Endothelial cell of umbilical vein (primary cell): ENCODE measurements around the gene DUSP8. TPM values are rescaled to one million over a fixed set of nuclear protein-coding genes. Genes with fewer than 3 reads are reported as not detected.

Experiments used
- BruUV-seq: library from RNA; stranded (reverse); fragments of 400-500 nt; replicated peaks from 2 replicates; lab custom pipeline; 2021; lab: Mats Ljungman, UMichigan
- CTCF ChIA-PET: fragments of 300-600, 350-600 bp; sonication (Branson Sonifier 250); formaldehyde crosslinking; loops from one replicate; lab custom pipeline; 2021; ENCODE audit warnings: antibody characterized with exemption, inconsistent platforms; lab: Charles Lee
- POLR2A ChIA-PET: fragments of 300-600, 350-600 bp; sonication (Branson Sonifier 250); formaldehyde crosslinking; loops from one replicate; lab custom pipeline; 2021; ENCODE audit warnings: antibody characterized with exemption, inconsistent platforms; lab: Charles Lee
- DNase-seq: peaks from one replicate; pipeline ENCODE4 v3.0.0-alpha.2; 2011; ENCODE audit warnings: low read depth, low spot score
- FAIRE-seq: peaks from 2 replicates; lab custom pipeline; 2011; peaks lifted over from hg19 to GRCh38; lab: Jason Lieb, UNC
- H2AFZ ChIP-seq: 2 replicates; pipeline ENCODE4 v1.6.0; 2012; ENCODE audit warnings: low read depth, low read length, control low read depth, inconsistent platforms
- H3K27ac ChIP-seq: 2 replicates; pipeline ENCODE4 v1.5.1; 2011; ENCODE audit warnings: low read depth, mild to moderate bottlenecking, control low read depth, low read length, moderate library complexity; ENCODE audit not compliant: insufficient read depth
- H3K27me3 ChIP-seq, 2 experiments: 2 replicates each; pipeline versions ENCODE4 v1.6.0 to v1.6.1; 2011; ENCODE audit warnings: low read length in 2 of 2, mixed read lengths in 1 of 2; ENCODE audit not compliant: control insufficient read depth in 2 of 2, insufficient read depth in 2 of 2
- H3K36me3 ChIP-seq, 2 experiments: 2 replicates in 1 of 2; 3 replicates in 1 of 2; pipeline ENCODE4 v1.5.1; 2011; ENCODE audit warnings: low read length in 2 of 2, mild to moderate bottlenecking in 1 of 2, moderate library complexity in 1 of 2; ENCODE audit not compliant: control insufficient read depth in 2 of 2, insufficient read depth in 2 of 2; ENCODE audit errors: extremely low read depth in 1 of 2
- H3K4me1 ChIP-seq: 3 replicates; pipeline ENCODE4 v1.5.1; 2011; ENCODE audit warnings: mild to moderate bottlenecking, low read length; ENCODE audit not compliant: control insufficient read depth, insufficient read depth; ENCODE audit errors: extremely low read depth
- H3K4me2 ChIP-seq: 2 replicates; pipeline ENCODE4 v1.6.1; 2011; ENCODE audit warnings: low read length, control low read depth, mixed read lengths; ENCODE audit not compliant: insufficient read depth
- H3K4me3 ChIP-seq, 3 experiments: fragments of 200-600 bp in 1 of 3; sonication (generic), shearing (Covaris generic) in 1 of 3; replicated peaks in 1 of 3; 2 replicates each; pipeline ENCODE4 v1.5.1; 2011 to 2016; ENCODE audit warnings: control low read depth in 3 of 3, low read length in 3 of 3, mild to moderate bottlenecking in 2 of 3, inconsistent platforms in 1 of 3, low read depth in 1 of 3, moderate library complexity in 1 of 3; ENCODE audit not compliant: insufficient read depth in 1 of 3
- H3K79me2 ChIP-seq: 2 replicates; pipeline ENCODE4 v1.6.0; 2012; ENCODE audit warnings: low read length, inconsistent platforms; ENCODE audit not compliant: control insufficient read depth, insufficient read depth
- H3K9ac ChIP-seq: replicated peaks from 2 replicates; pipeline ENCODE3; 2011; ENCODE audit warnings: low read length, control low read depth; ENCODE audit not compliant: insufficient read depth; ENCODE audit errors: extremely low read depth
- H3K9me1 ChIP-seq: replicated peaks from 3 replicates; pipeline ENCODE4 v1.6.0; 2011; ENCODE audit warnings: mild to moderate bottlenecking, low read length; ENCODE audit not compliant: control insufficient read depth, insufficient read depth; ENCODE audit errors: extremely low read depth
- H3K9me3 ChIP-seq: replicated peaks from 2 replicates; pipeline ENCODE4 v1.5.1; 2012; ENCODE audit warnings: low read length, inconsistent platforms; ENCODE audit not compliant: control insufficient read depth, insufficient read depth
- H4K20me1 ChIP-seq: replicated peaks from 2 replicates; pipeline ENCODE3; 2011; ENCODE audit warnings: mild to moderate bottlenecking, low read length; ENCODE audit not compliant: control insufficient read depth, insufficient read depth; ENCODE audit errors: extremely low read depth
- CTCF ChIP-seq, 2 donors: IDR thresholded peaks; 1 replicate in 1 of 2; 2 replicates in 1 of 2; pipeline ENCODE4 v1.5.1; 2011; ENCODE audit warnings: low read length in 2 of 2, mild to moderate bottlenecking in 2 of 2, moderate library complexity in 2 of 2, control low read depth in 1 of 2, inconsistent platforms in 1 of 2, low read depth in 1 of 2; ENCODE audit not compliant: insufficient read depth in 1 of 2; ENCODE audit errors: extremely low read depth in 1 of 2
- EZH2 ChIP-seq: IDR thresholded peaks from 2 replicates; pipeline ENCODE4 v1.6.1; 2012; ENCODE audit warnings: borderline replicate concordance, low read depth, mild to moderate bottlenecking, moderate library complexity, low read length, inconsistent platforms; ENCODE audit not compliant: severe bottlenecking
- FOS ChIP-seq: IDR thresholded peaks from 2 replicates; pipeline ENCODE4 v1.6.1; 2011; ENCODE audit warnings: mild to moderate bottlenecking, low read length, moderate library complexity, borderline replicate concordance; ENCODE audit not compliant: insufficient read depth
- GATA2 ChIP-seq: IDR thresholded peaks from 2 replicates; pipeline ENCODE4 v1.7.0; 2011; ENCODE audit warnings: low read depth, mild to moderate bottlenecking, moderate library complexity, mixed read lengths, low read length; ENCODE audit not compliant: insufficient read length, insufficient read depth
- JUN ChIP-seq: IDR thresholded peaks from 2 replicates; pipeline ENCODE4 v1.6.1; 2011; ENCODE audit warnings: borderline replicate concordance, low read depth; ENCODE audit not compliant: insufficient read length, insufficient read depth
- MYC ChIP-seq: IDR thresholded peaks from one replicate; pipeline ENCODE4 v1.6.1; 2011; ENCODE audit warnings: mild to moderate bottlenecking, low read depth, low read length
- POLR2A ChIP-seq: IDR thresholded peaks from 2 replicates; pipeline ENCODE4 v1.6.1; 2012; ENCODE audit warnings: low read depth, mild to moderate bottlenecking, control low read depth, low read length
- POLR2AphosphoS5 ChIP-seq: IDR thresholded peaks from 2 replicates; pipeline ENCODE4 v1.6.1; 2012; ENCODE audit warnings: low read depth, mild to moderate bottlenecking, control low read depth, low read length, moderate library complexity; ENCODE audit not compliant: insufficient read depth
- dilution Hi-C: fragments of 300-500 bp; cut with MboI; formaldehyde crosslinking; loops from one replicate; pipeline ENCODE4 v1.15.0; 2019; ENCODE audit warnings: low sequenced_read_pairs; ENCODE audit not compliant: extremely low pct_ligation_motif_present
- intact Hi-C: fragments of 100-400 bp; cut with micrococcal nuclease; formaldehyde crosslinking; loops from one replicate; pipeline ENCODE4 v1.10.0; 2022
- polyA plus RNA-seq, 4 experiments: library from polyadenylated mRNA; depleted of rRNA in 3 of 4; stranded (reverse) in 3 of 4; unstranded in 1 of 4; fragments of >200 nt; gene quantifications; 2 replicates each; pipeline versions ENCODE4 v1.2.1 to v1.2.3, GENCODE V29; 2011 to 2012; ENCODE audit warnings: missing spikeins in 1 of 4
- total RNA-seq: library from RNA; stranded (reverse); gene quantifications from 2 replicates; pipeline ENCODE4 v1.2.3, GENCODE V29; 2021
- TF ChIP-seq, protein P1 (sequence below): IDR thresholded peaks from 2 replicates; pipeline ENCODE4 v1.6.1; 2011; ENCODE audit not compliant: insufficient read depth, insufficient read length

The DUSP8 gene
- total and polyA plus RNA-seq, 2 donors (not counting 3 experiments of a cell fraction or from before 2014, with no cell fraction given): 4.6 to 5.9 TPM

DNA sequence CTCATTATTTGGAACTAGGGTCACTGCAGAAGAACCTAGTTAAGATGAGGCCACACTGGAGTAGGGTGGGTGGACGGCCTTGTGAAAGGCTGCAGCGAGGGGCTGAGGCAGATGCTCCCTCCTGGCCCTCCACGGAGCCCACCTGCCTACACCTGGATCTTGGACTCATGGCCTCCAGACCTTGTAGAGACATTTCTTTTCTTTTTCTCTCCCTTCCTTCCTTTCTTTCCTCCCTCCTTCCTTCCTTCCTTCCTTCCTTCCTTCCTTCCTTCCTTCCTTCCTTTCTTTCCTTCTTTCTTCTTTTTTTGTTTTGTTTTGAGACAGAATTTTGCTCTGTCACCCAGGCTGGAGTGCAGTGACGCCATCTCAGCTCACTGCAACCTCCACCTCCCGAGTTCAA lies 26.6 kb downstream of the DUSP8 start:
- CTCF ChIA-PET: interaction anchor here (0.6 to 9.8 kb wide), 6 partner anchors 8 to 340 kb away, joined by 3 to 313 read pairs (median 18); no protein-coding TSS in a partner anchor

DNA sequence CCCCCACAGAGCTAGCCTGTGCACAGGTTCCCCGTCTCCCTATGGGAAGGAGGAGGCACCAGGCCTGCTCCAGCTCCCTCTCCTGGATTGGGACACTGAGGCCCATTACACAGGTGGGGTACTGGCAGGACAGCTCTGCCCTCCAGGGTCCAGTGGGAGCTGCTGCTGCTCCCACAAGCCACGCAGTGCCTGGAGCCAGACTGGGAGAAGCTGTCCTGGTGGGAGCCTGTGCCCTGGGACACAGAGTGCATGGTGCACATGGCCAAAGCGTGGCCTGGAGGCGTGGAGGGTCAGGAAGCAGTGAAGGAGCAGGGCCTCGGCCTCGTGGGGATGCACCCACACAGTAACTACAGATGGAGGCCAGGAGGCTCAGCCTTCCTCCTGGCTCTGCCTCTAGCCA lies 27.5 kb downstream of the DUSP8 start:
- Histone ChIP-seq H3K4me1 (peaks cover 2% of the 10 kb centered on the region), H3K9me3 (no peaks in the 10 kb centered on the region), H3K4me3 (no peak overlapping the region), H2AFZ (no peak overlapping the region), H3K36me3 (no peaks in the 10 kb centered on the region), H3K27ac (no peak overlapping the region), H3K9me1 (no peaks in the 10 kb centered on the region), H3K27me3 (peaks cover 13 to 28% of the 10 kb centered on the region in 2 experiments), H4K20me1 (no peaks in the 10 kb centered on the region), H3K79me2 (no peaks in the 10 kb centered on the region), H3K9ac (no peak overlapping the region), H3K4me2 (no peak overlapping the region)
- no TSS peak for BruUV-seq
- intact Hi-C loops: no loop called here
- CTCF ChIA-PET: interaction anchor here (9.8 kb wide), 1 partner anchor 32 kb away, joined by 313 read pairs; no protein-coding TSS in a partner anchor
- TF ChIP-seq POLR2A: no peak
- TF ChIP-seq GATA2: no peak
- TF ChIP-seq MYC: no peak
- TF ChIP-seq CTCF (IDR thresholded peaks at IDR 0.05; ENCODE audit: extremely low read depth in 1 of 2, insufficient read depth in 1 of 2, low read depth in 1 of 2, low read length in 2 of 2): no peak
- TF ChIP-seq JUN: no peak
- no peak for TF ChIP-seq FOS
- TF ChIP-seq, protein P1, sequence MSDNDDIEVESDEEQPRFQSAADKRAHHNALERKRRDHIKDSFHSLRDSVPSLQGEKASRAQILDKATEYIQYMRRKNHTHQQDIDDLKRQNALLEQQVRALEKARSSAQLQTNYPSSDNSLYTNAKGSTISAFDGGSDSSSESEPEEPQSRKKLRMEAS: no peak
- no peak for TF ChIP-seq POLR2AphosphoS5
- no peak for TF ChIP-seq EZH2
- FAIRE-seq (no peak), DNase-seq (no peak)
- dilution Hi-C loops: no loop called here
- POLR2A ChIA-PET: no interaction called here

More for the DNA sequence above, 26.6 kb downstream of the DUSP8 start:
- TF ChIP-seq, protein P1: no peak
- TF ChIP-seq JUN: no peak
- TF ChIP-seq MYC: no peak
- no peak for TF ChIP-seq POLR2A
- TF ChIP-seq EZH2: no peak
- H3K9ac ChIP-seq: no peak overlapping the region
- H3K9me3 ChIP-seq: no peaks in the 10 kb centered on the region
- no TSS peak for BruUV-seq
- H3K4me1 ChIP-seq: peaks cover 2% of the 10 kb centered on the region
- H4K20me1 ChIP-seq: no peaks in the 10 kb centered on the region
- dilution Hi-C loops (no loop called here), intact Hi-C loops (no loop called here)
- no peak overlapping the region for H3K4me2 ChIP-seq
- H3K4me3 ChIP-seq: no peak overlapping the region
- POLR2A ChIA-PET: no interaction called here
- H3K9me1 ChIP-seq: no peaks in the 10 kb centered on the region
- DNase-seq (no peak), FAIRE-seq (no peak)
- H3K27me3 ChIP-seq: peaks cover 13 to 28% of the 10 kb centered on the region in 2 experiments
- no peaks in the 10 kb centered on the region for H3K79me2 ChIP-seq
- H3K27ac ChIP-seq: no peak overlapping the region
- no peaks in the 10 kb centered on the region for H3K36me3 ChIP-seq
- no peak overlapping the region for H2AFZ ChIP-seq
